IMR-90 (cell line): ENCODE measurements around the gene MAP3K1. TPM values are rescaled to one million over a fixed set of nuclear protein-coding genes. Genes with fewer than 3 reads are reported as not detected.

Experiments
- ATAC-seq: fragments of 200-7000 bp; cut with Tn5 transposase; 2 replicates; pipeline ENCODE4 v1.9.1; 2020; ENCODE audit warnings: low read depth, mild to moderate bottlenecking, moderate library complexity
- BruUV-seq: library from RNA; stranded (reverse); fragments of 400-500 nt; replicated peaks from 2 replicates; lab custom pipeline; 2021; lab: Mats Ljungman, UMichigan
- CTCF ChIA-PET: fragments of 300-600 bp; formaldehyde crosslinking; extraction: SDS; loops from one replicate; lab custom pipeline; 2021; ENCODE audit warnings: antibody characterized with exemption; lab: Yijun Ruan, JAX
- POLR2A ChIA-PET: fragments of 300-600 bp; sonication (Branson Sonifier 250); formaldehyde crosslinking; loops from one replicate; lab custom pipeline; 2022; ENCODE audit warnings: antibody characterized with exemption; ENCODE audit not compliant: unreplicated experiment; lab: Charles Lee
- DNase-seq: peaks from one replicate; pipeline ENCODE4 v3.0.0; 2013
- H2AFZ ChIP-seq: replicated peaks from 2 replicates; pipeline ENCODE3; 2013; ENCODE audit warnings: low read length, mild to moderate bottlenecking; ENCODE audit not compliant: poor library complexity
- H2AK5ac ChIP-seq: 2 replicates; pipeline ENCODE4 v1.6.1; 2013; ENCODE audit warnings: low read depth, low read length, inconsistent platforms
- H2AK9ac ChIP-seq: replicated peaks from 2 replicates; pipeline ENCODE3; 2013; ENCODE audit warnings: mild to moderate bottlenecking, low read depth, low read length, moderate library complexity; ENCODE audit not compliant: poor library complexity
- H2BK120ac ChIP-seq: 2 replicates; pipeline ENCODE4 v1.6.1; 2013; ENCODE audit warnings: low read depth, low read length, inconsistent platforms
- H2BK15ac ChIP-seq: 3 replicates; pipeline ENCODE4 v1.6.1; 2013; ENCODE audit warnings: low read depth, low read length, inconsistent platforms
- H2BK20ac ChIP-seq: 2 replicates; pipeline ENCODE4 v1.6.1; 2013; ENCODE audit warnings: low read depth, mild to moderate bottlenecking, inconsistent platforms, low read length, moderate library complexity
- H2BK5ac ChIP-seq: 2 replicates; pipeline ENCODE4 v1.6.1; 2013; ENCODE audit warnings: mild to moderate bottlenecking, low read depth, low read length, inconsistent platforms; ENCODE audit not compliant: poor library complexity, severe bottlenecking
- H3K14ac ChIP-seq: replicated peaks from 2 replicates; pipeline ENCODE4 v1.6.1; 2013; ENCODE audit warnings: low read depth, low read length, inconsistent platforms
- H3K18ac ChIP-seq: 2 replicates; pipeline ENCODE4 v1.6.1; 2013; ENCODE audit warnings: low read depth, low read length, control low read depth
- H3K23ac ChIP-seq: 2 replicates; pipeline ENCODE4 v1.6.1; 2013; ENCODE audit warnings: low read depth, low read length, inconsistent platforms
- H3K27ac ChIP-seq: 2 replicates; pipeline ENCODE4 v1.5.1; 2013; ENCODE audit warnings: mild to moderate bottlenecking, control low read depth, low read length; ENCODE audit not compliant: insufficient read depth
- H3K27me3 ChIP-seq: 2 replicates; pipeline ENCODE4 v1.6.1; 2013; ENCODE audit warnings: low read length; ENCODE audit not compliant: control insufficient read depth, insufficient read depth
- H3K36me3 ChIP-seq: 2 replicates; pipeline ENCODE4 v1.6.1; 2013; ENCODE audit warnings: low read length, mixed read lengths; ENCODE audit not compliant: control insufficient read depth, insufficient read depth
- H3K4ac ChIP-seq: 2 replicates; pipeline ENCODE4 v1.6.1; 2013; ENCODE audit warnings: low read depth, low read length, inconsistent platforms
- H3K4me1 ChIP-seq: 2 replicates; pipeline ENCODE4 v1.6.1; 2013; ENCODE audit warnings: low read length, mixed read lengths; ENCODE audit not compliant: control insufficient read depth, insufficient read depth
- H3K4me2 ChIP-seq: 2 replicates; pipeline ENCODE4 v1.6.1; 2013; ENCODE audit warnings: low read depth, mild to moderate bottlenecking, control low read depth, low read length, moderate library complexity
- H3K4me3 ChIP-seq: 2 replicates; pipeline ENCODE4 v1.5.1; 2013; ENCODE audit warnings: low read depth, mild to moderate bottlenecking, control low read depth, low read length, moderate library complexity; ENCODE audit not compliant: insufficient read depth
- H3K56ac ChIP-seq: 2 replicates; pipeline ENCODE4 v1.6.1; 2013; ENCODE audit warnings: low read length, inconsistent platforms; ENCODE audit not compliant: insufficient read depth; ENCODE audit errors: extremely low read depth
- H3K79me1 ChIP-seq, 2 experiments: 2 replicates each; pipeline ENCODE4 v1.6.1; 2013; ENCODE audit warnings: low read length in 2 of 2, inconsistent platforms in 1 of 2, low read depth in 1 of 2
- H3K9ac ChIP-seq: 2 replicates; pipeline ENCODE4 v1.6.1; 2013; ENCODE audit warnings: low read depth, low read length, control low read depth
- H3K9me1 ChIP-seq: 2 replicates; pipeline ENCODE4 v1.6.1; 2013; ENCODE audit warnings: low read length, inconsistent platforms; ENCODE audit not compliant: insufficient read depth
- H3K9me3 ChIP-seq: 2 replicates; pipeline ENCODE4 v1.6.1; 2013; ENCODE audit warnings: low read length; ENCODE audit not compliant: control insufficient read depth, insufficient read depth
- H4K20me1 ChIP-seq: 2 replicates; pipeline ENCODE4 v1.6.1; 2013; ENCODE audit warnings: low read length, inconsistent platforms; ENCODE audit not compliant: insufficient read depth
- H4K5ac ChIP-seq: 2 replicates; pipeline ENCODE4 v1.6.1; 2013; ENCODE audit warnings: mild to moderate bottlenecking, low read depth, low read length, control low read depth
- H4K8ac ChIP-seq, 2 experiments: 2 replicates each; pipeline ENCODE4 v1.6.1; 2013; ENCODE audit warnings: low read depth in 2 of 2, low read length in 2 of 2, control low read depth in 1 of 2, inconsistent platforms in 1 of 2
- H4K91ac ChIP-seq: 2 replicates; pipeline ENCODE4 v1.6.1; 2013; ENCODE audit warnings: low read depth, low read length, inconsistent platforms; ENCODE audit not compliant: insufficient read depth
- MAFK ChIP-seq: IDR thresholded peaks from 2 replicates; pipeline ENCODE4 v1.6.1; 2012; ENCODE audit warnings: low read depth, low read length, improper control_type of control experiment
- POLR2A ChIP-seq: IDR thresholded peaks from 2 replicates; pipeline ENCODE4 v1.6.1; 2012; ENCODE audit warnings: mild to moderate bottlenecking, low read depth, low read length
- dilution Hi-C: fragments of 300-500 bp; cut with HindIII; formaldehyde crosslinking; loops from one replicate; pipeline ENCODE4 v1.14.3; 2018; ENCODE audit warnings: low sequenced_read_pairs; ENCODE audit not compliant: unreplicated experiment
- in situ Hi-C: fragments of 300-500 bp; cut with MboI; formaldehyde crosslinking; loops from 3 replicates; pipeline ENCODE4 v1.14.3; 2019; ENCODE audit warnings: low sequenced_read_pairs, inconsistent platforms, mixed read lengths
- intact Hi-C: fragments of 100-400 bp; cut with micrococcal nuclease; formaldehyde crosslinking; loops from 2 replicates; pipeline ENCODE4 v1.10.0; 2022
- polyA plus RNA-seq, 3 experiments: library from polyadenylated mRNA; depleted of rRNA; stranded (reverse); fragments of >200 nt; gene quantifications; 2 replicates each; pipeline ENCODE4 v1.2.3, GENCODE V29; 2012; ENCODE audit warnings: low replicate concordance in 1 of 3
- total RNA-seq: library from RNA; depleted of rRNA; stranded (reverse); fragments of >200 nt; gene quantifications from 2 replicates; pipeline ENCODE4 v1.2.3, GENCODE V29; 2012

Gene MAP3K1
- total and polyA plus RNA-seq, 2 of the 4 experiments (the other 2 are of a cell fraction): 3.8 to 18.8 TPM

- Histone ChIP-seq H3K79me1 (no peaks in the 10 kb centered on the region), H4K20me1 (no peaks in the 10 kb centered on the region), H2BK20ac (no peak overlapping the region), H2AK5ac (no peak overlapping the region), H4K8ac (no peak overlapping the region), H3K23ac (no peak overlapping the region; the same call in 1 of the 2 replicates), H2AK9ac (no peak overlapping the region), H2BK15ac (no peak overlapping the region), H3K27ac (no peak overlapping the region), H3K4me1 (no peaks in the 10 kb centered on the region), H3K18ac (no peak overlapping the region), H3K56ac (no peak overlapping the region), H3K27me3 (peaks cover 3% of the 10 kb centered on the region; the same call in 1 of the 2 replicates), H3K9ac (no peak overlapping the region), H2BK120ac (no peak overlapping the region), H4K5ac (no peak overlapping the region), H3K4me3 (no peak overlapping the region), H3K36me3 (no peaks in the 10 kb centered on the region), H3K4ac (no peak overlapping the region), H2BK5ac (no peak overlapping the region), H3K4me2 (no peak overlapping the region), H4K91ac (no peak overlapping the region), H3K9me3 (no peaks in the 10 kb centered on the region), H2AFZ (no peak overlapping the region), H3K14ac (no peak overlapping the region), H3K9me1 (no peaks in the 10 kb centered on the region; the same call in 1 of the 2 replicates)
- no TSS peak for BruUV-seq
- dilution Hi-C loops: no loop called here
- ChIA-PET POLR2A (no interaction called here), CTCF (no interaction called here)
- intact Hi-C loops: no loop called here
- TF ChIP-seq MAFK (peak; percentile 79), POLR2A (no peak)
- in situ Hi-C loops: no loop called here
- DNase-seq (no peak), ATAC-seq (no peak)
Measured at GRCh38 chr5:56798521-56798920, 16.8 kb upstream of the MAP3K1 start.
